Hepatocyte (in vitro differentiated cells): Measurements from ENCODE around the gene SLF2. TPM values are rescaled to one million over a fixed set of nuclear protein-coding genes. Genes with fewer than 3 reads are reported as not detected.

Experiments used
- DNase-seq: peaks from one replicate; pipeline ENCODE4 v3.0.0-alpha.2; 2016; ENCODE audit warnings: low spot score
- H2AFZ ChIP-seq: fragments of 200-600 bp; sonication (generic); 2 replicates; pipeline ENCODE4 v1.6.0; 2016; ENCODE audit warnings: antibody characterized with exemption, mild to moderate bottlenecking
- H3K27ac ChIP-seq: fragments of 200-600 bp; sonication (generic); 2 replicates; pipeline ENCODE4 v1.5.1; 2016; ENCODE audit warnings: mild to moderate bottlenecking
- H3K27me3 ChIP-seq: fragments of 200-600 bp; sonication (generic); 2 replicates; pipeline ENCODE4 v1.6.1; 2016
- H3K36me3 ChIP-seq: fragments of 200-600 bp; sonication (generic); replicated peaks from 2 replicates; pipeline ENCODE4 v1.5.1; 2016; ENCODE audit warnings: low read depth; ENCODE audit not compliant: insufficient read depth
- H3K4me1 ChIP-seq: fragments of 200-600 bp; sonication (generic); 2 replicates; pipeline ENCODE4 v1.5.1; 2016; ENCODE audit warnings: mild to moderate bottlenecking, moderate library complexity; ENCODE audit not compliant: insufficient read depth
- H3K4me2 ChIP-seq: fragments of 200-600 bp; sonication (generic); 2 replicates; pipeline ENCODE4 v1.6.0; 2016
- H3K4me3 ChIP-seq: fragments of 200-600 bp; sonication (generic); 2 replicates; pipeline ENCODE4 v1.5.1; 2016; ENCODE audit warnings: mild to moderate bottlenecking
- H3K79me2 ChIP-seq: fragments of 200-600 bp; sonication (generic); 2 replicates; pipeline ENCODE4 v1.6.0; 2017; ENCODE audit warnings: mild to moderate bottlenecking
- H3K9me2 ChIP-seq: fragments of 200-600 bp; sonication (generic); replicated peaks from 2 replicates; pipeline ENCODE4 v1.6.0; 2017; ENCODE audit warnings: mild to moderate bottlenecking; ENCODE audit not compliant: insufficient read depth
- H3K9me3 ChIP-seq: fragments of 200-600 bp; sonication (generic); 2 replicates; pipeline ENCODE4 v1.5.1; 2016; ENCODE audit warnings: low read depth, mild to moderate bottlenecking
- H4K20me1 ChIP-seq: fragments of 200-600 bp; sonication (generic); 2 replicates; pipeline ENCODE4 v1.6.0; 2016; ENCODE audit warnings: mild to moderate bottlenecking; ENCODE audit not compliant: insufficient read depth, poor library complexity, severe bottlenecking
- CTCF ChIP-seq: fragments of 200-600 bp; sonication (generic); IDR thresholded peaks from 2 replicates; pipeline ENCODE4 v1.5.1; 2016; ENCODE audit warnings: antibody characterized with exemption, mild to moderate bottlenecking; ENCODE audit not compliant: poor library complexity
- EZH2 ChIP-seq: fragments of 200-600 bp; sonication (generic); IDR thresholded peaks from 2 replicates; pipeline ENCODE4 v1.6.1; 2016; ENCODE audit warnings: antibody characterized with exemption, mild to moderate bottlenecking, borderline replicate concordance
- EZH2phosphoT487 ChIP-seq: fragments of 200-600 bp; sonication (generic); IDR thresholded peaks from one replicate; pipeline ENCODE4 v1.6.1; 2018; ENCODE audit warnings: antibody characterized with exemption, mild to moderate bottlenecking, low read depth, moderate library complexity; ENCODE audit not compliant: unreplicated experiment, severe bottlenecking
- WGBS: methylation state at CpG from one replicate; pipeline ENCODE4 v1.1.6; 2016; ENCODE audit warnings: low lambda C conversion rate; ENCODE audit errors: missing lambda C conversion rate; 5-methylcytosine and 5-hydroxymethylcytosine counted together
- polyA plus RNA-seq: library from polyadenylated mRNA; unstranded; fragments of >200 nt; fragmentation: Nextera tagmentation; extraction: Ambion mirVana; gene quantifications from 2 replicates; pipeline ENCODE4 v1.2.1, GENCODE V29; 2016
- total RNA-seq: library from RNA; depleted of rRNA; stranded (reverse); fragments of >200 nt; gene quantifications from 2 replicates; pipeline ENCODE4 v1.2.3, GENCODE V29; 2014

SLF2 gene
- total and polyA plus RNA-seq, 2 experiments from 2014 or later = 11.7 to 23.5 TPM

DNA sequence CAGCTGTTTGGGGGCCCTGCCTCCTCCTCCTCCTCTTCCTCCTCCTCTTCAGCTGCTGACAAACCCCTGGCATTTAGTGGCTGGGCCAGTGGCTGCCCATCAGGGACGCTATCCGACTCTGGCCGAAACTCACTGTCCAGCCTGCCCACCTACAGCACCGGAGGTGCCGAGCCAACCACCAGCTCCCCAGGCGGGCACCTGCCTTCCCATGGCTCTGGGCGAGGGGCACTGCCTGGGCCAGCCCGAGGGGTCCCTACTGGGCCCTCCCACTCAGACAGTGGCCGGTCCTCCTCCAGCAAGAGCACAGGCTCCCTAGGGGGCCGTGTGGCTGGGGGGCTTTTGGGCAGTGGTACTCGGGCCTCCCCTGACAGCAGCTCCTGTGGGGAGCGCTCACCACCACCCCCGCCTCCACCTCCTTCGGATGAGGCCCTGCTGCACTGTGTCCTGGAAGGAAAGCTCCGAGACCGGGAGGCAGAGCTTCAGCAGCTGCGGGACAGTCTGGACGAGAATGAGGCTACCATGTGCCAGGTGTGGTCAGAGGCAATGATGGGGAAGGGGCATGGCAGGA lies 91.0 kb downstream of the SLF2 start:
- Histone ChIP-seq H3K9me2 (no peaks in the 10 kb centered on the region), H4K20me1 (peaks cover 10% of the 10 kb centered on the region), H3K4me2 (no peak overlapping the region), H3K4me3 (no peak overlapping the region), H3K27ac (no peak overlapping the region), H3K27me3 (no peaks in the 10 kb centered on the region), H3K79me2 (peaks cover 53% of the 10 kb centered on the region), H3K36me3 (no peaks in the 10 kb centered on the region), H3K9me3 (no peaks in the 10 kb centered on the region), H3K4me1 (peaks cover 16% of the 10 kb centered on the region), H2AFZ (no peak overlapping the region)
- no peak for TF ChIP-seq CTCF
- TF ChIP-seq EZH2 = no peak
- 96% methylated on average over 15 of the region's 18 CpGs for WGBS
- no peak for DNase-seq

DNA sequence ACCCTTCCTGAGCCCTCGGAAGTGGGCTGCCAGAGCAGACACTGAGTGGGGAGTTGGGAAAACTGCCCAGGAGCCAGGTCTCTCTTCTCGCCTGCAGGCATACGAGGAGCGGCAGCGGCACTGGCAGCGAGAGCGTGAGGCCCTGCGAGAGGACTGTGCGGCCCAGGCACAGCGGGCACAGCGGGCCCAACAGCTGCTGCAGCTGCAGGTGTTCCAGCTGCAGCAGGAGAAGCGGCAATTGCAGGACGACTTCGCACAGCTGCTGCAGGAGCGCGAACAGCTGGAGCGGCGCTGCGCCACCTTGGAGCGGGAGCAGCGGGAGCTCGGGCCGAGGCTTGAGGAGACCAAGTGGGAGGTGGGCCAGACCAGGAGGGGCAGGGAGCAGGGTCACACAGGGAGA lies 92.6 kb downstream of the SLF2 start:
- Histone ChIP-seq H3K9me2 (no peaks in the 10 kb centered on the region), H3K4me2 (no peak overlapping the region), H3K4me3 (no peak overlapping the region), H3K4me1 (peaks cover 13% of the 10 kb centered on the region), H3K79me2 (peaks cover 46% of the 10 kb centered on the region), H3K36me3 (no peaks in the 10 kb centered on the region), H4K20me1 (peaks cover 10% of the 10 kb centered on the region), H3K9me3 (no peaks in the 10 kb centered on the region), H3K27ac (no peak overlapping the region), H3K27me3 (no peaks in the 10 kb centered on the region), H2AFZ (no peak overlapping the region)
- DNase-seq = no peak
- TF ChIP-seq EZH2phosphoT487 (no peak), CTCF (no peak), EZH2 (no peak)
- WGBS = 97% methylated on average over 23 of the region's 23 CpGs

DNA sequence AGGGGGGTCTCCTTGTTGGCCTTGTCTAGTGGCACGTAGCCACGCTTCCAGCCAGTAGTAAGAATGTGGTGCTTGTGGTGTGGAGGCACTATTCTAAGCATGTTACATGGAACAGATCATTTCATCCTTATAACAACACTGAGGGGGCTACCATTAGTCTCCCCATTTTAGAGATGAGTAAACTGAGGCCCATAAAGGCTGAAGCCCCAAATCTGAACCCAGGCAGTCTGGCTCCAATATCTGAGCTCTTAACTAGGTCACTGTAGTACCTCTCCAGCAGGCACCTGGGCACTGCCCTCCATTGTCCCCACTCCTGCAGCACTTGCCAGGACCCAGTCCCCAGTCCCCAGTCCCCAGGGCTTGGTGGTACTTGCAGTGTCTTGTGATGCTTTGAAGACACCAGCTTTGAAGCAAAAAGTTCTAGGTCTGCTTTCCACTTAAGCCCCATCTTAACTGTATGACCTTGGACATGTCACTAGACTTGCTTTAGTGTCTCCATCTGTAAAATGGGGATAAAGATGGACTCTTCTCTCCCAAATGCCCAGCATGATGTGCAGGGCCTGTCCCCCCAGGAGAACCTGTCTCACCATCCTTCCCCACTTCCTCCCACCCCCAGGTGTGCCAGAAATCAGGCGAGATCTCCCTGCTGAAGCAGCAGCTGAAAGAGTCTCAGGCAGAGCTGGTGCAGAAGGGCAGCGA lies 93.3 kb downstream of the SLF2 start:
- H4K20me1 ChIP-seq = peaks cover 10% of the 10 kb centered on the region
- no peaks in the 10 kb centered on the region for H3K36me3 ChIP-seq

More for the DNA sequence above, 93.3 kb downstream of the SLF2 start:
- H3K9me3 ChIP-seq = no peaks in the 10 kb centered on the region
- no peaks in the 10 kb centered on the region for H3K9me2 ChIP-seq
- no peak overlapping the region for H3K4me3 ChIP-seq
- peaks cover 10% of the 10 kb centered on the region for H3K4me1 ChIP-seq
- peaks cover 39% of the 10 kb centered on the region for H3K79me2 ChIP-seq
- H3K27ac ChIP-seq = no peak overlapping the region
- no peak overlapping the region for H2AFZ ChIP-seq
- H3K4me2 ChIP-seq = no peak overlapping the region
- TF ChIP-seq CTCF = no peak
- no peak for TF ChIP-seq EZH2phosphoT487
- no peak for TF ChIP-seq EZH2
- no peaks in the 10 kb centered on the region for H3K27me3 ChIP-seq
- DNase-seq = no peak
- 93% methylated on average over 4 of the region's 4 CpGs for WGBS
